Astrocyte of the spinal cord (primary cell): ENCODE data around the gene GABRB1.

ENCODE experiments used
- DNase-seq: peaks from one replicate; pipeline ENCODE4 v3.0.0; 2011; ENCODE audit warnings: low read depth, low spot score
- H3K4me3 ChIP-seq: 2 replicates; pipeline ENCODE4 v1.5.1; 2011; ENCODE audit warnings: low read depth, mild to moderate bottlenecking, low read length, moderate library complexity
- in situ Hi-C: cut with HindIII; loops from 2 replicates; pipeline ENCODE4 v1.10.0; 2017; ENCODE audit warnings: low sequenced_read_pairs
- TF ChIP-seq, protein P1 (sequence below): IDR thresholded peaks from 2 replicates; pipeline ENCODE4 v1.5.1; 2012; ENCODE audit warnings: low read depth, mild to moderate bottlenecking, low read length, inconsistent platforms

Gene GABRB1

DNA sequence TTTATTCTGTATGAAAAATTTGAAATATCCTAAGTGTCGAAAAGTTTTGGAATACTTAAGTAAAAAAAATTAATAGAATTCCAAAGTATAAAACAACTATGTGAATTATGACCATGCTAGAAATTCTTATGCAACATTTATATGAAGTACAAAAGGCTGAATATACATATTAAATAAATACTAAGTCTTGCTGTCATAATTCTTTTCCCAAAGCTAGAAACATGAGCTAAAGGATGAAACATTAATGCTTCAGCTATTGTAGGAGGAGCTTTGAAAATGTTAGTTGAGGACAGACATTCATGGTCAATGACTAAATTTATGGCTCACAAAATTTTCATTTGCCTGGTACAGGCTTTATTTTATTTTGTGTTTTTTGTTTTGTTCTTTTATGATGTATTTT is 207.3 kb downstream of the GABRB1 start:
- in situ Hi-C loops, result no loop called here
- TF ChIP-seq, protein P1, sequence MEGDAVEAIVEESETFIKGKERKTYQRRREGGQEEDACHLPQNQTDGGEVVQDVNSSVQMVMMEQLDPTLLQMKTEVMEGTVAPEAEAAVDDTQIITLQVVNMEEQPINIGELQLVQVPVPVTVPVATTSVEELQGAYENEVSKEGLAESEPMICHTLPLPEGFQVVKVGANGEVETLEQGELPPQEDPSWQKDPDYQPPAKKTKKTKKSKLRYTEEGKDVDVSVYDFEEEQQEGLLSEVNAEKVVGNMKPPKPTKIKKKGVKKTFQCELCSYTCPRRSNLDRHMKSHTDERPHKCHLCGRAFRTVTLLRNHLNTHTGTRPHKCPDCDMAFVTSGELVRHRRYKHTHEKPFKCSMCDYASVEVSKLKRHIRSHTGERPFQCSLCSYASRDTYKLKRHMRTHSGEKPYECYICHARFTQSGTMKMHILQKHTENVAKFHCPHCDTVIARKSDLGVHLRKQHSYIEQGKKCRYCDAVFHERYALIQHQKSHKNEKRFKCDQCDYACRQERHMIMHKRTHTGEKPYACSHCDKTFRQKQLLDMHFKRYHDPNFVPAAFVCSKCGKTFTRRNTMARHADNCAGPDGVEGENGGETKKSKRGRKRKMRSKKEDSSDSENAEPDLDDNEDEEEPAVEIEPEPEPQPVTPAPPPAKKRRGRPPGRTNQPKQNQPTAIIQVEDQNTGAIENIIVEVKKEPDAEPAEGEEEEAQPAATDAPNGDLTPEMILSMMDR, result no peak
- no peak for DNase-seq
- no peak overlapping the region for H3K4me3 ChIP-seq

DNA sequence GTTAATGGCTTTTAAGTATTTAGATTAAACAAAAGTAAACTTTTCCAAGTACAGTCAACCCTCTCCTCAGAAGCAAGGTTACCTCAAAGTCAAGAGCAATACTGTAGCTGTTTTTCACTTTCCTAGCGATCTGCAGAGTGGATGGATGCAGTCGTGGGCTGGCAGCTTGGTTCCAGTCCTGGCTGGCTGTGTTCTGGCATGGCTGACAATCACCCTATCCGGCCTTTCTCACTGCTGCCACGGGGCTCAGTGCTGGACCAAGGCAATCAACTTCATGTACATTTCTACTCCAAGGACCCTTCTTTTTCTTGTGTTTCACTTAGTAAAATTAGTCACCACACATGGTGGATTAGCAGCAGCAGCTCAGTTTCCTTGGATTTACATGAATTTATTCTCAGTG is 208.3 kb downstream of the GABRB1 start:
- no peak for DNase-seq
- in situ Hi-C loops, result no loop called here
- TF ChIP-seq, protein P1, result no peak
- H3K4me3 ChIP-seq, result no peak overlapping the region

DNA sequence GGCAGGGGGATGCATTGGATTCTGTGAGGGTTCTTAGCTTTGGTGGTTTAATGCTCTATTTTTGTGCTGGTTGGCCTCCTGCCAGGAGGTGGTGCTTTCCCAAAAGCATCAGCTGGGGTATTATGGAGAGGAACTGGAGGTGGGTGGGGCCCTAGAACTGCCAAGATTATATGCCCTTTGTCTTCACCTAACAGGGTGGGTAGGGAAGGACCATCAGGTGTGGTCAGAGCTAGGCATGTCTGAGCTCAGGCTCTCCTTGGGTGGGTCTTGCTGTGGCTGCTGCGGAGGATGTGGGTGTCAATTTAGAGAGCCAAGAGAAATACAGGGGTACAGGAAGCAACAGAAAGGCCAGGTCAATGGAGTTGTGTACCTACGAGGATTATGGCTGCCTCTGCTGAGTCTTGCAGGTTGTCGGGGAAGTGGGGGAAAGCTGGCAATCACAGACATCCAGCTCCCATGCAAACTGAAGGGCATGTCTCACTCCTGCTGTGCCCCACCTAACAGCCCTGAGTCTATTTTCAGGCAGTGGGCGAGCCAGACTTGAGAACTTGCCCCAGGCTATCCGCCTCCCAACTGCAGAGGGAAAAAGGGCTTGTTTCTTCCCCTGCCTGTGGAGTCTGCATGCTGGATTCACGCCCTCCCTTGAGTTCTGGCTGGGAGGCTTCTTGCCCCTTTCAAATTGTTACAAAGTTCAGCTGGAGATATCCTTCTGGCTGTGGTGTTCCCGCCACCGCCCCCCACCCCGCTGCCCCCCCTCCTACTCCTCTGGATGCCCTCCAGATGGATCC is 220.2 kb downstream of the GABRB1 start:
- in situ Hi-C loops, result no loop called here
- H3K4me3 ChIP-seq, result no peak overlapping the region
- TF ChIP-seq, protein P1, result no peak
- DNase-seq, result no peak

DNA sequence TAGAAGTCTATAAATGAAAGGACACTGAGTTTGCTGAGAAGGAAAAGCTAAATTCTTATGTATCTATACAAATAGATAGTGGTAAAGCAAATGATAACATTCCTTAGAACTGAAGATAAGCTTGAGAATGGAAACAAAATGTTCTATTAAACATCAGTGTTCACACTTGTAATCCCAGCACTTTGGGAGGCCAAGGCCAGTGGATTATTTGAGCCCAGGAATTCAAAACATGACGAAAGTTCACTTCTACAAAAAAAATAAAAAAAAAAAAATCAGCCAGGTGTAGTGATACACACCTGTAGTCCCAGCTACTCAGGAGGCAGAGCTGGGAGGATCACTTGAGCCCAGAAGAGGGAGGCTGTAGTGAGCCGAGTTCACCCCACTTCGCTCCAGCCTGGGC is 232.4 kb downstream of the GABRB1 start:
- DNase-seq, result no peak
- H3K4me3 ChIP-seq, result no peak overlapping the region
- in situ Hi-C loops, result no loop called here
- TF ChIP-seq, protein P1, result no peak

DNA sequence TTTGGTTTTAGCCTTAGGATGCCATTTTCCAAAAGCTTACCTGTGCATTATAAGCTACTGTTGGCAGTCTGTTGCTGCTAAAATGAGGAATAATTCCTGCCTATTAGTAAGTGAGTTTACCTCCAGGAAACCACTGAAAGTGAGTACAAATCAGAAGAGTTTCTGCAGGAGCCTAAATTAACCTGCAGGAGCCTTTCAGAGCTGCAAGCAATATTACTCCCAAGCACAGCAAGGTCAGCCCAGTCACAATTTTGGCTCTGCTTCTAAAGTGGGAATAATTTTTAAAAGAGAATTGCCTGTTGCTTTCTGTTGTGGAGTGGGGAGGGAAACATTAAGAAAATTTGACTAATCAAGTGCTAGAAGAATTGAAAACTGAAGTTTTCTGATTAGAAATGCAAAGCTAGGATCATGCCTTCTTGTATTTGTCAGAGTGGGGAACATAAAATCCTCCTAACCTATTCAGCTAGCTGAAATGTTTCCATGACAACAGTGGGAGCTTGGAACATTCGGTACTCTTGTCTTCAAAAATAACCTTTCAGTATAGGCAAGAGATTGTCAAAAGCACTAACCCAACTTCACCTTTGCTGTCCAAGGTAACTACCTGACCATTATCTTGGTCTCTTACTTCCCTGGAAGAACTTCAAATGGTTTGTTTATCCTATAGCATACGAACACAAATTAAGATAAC is 239.0 kb downstream of the GABRB1 start:
- H3K4me3 ChIP-seq, result no peak overlapping the region
- no peak for DNase-seq
- in situ Hi-C loops, result no loop called here
- TF ChIP-seq, protein P1, result no peak

DNA sequence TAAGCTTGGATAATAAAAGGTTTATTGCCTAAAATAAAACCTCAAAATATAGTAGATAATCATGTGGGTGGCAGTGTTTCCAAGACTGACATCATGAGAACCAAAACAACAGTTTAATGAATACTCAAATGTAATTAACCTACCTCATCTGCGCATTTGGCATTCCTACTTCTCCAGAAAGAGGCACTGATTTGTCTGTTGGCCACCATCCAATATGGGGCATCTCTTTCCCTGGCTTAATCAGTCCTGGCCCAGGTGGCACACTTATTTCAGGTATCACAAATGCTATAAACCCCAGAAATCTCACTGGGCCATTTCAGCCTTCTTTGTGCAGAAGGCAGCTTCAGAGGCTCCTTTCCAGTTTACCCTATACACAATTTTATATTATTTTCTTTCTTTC is 239.9 kb downstream of the GABRB1 start:
- H3K4me3 ChIP-seq, result no peak overlapping the region
- TF ChIP-seq, protein P1, result no peak
- in situ Hi-C loops, result no loop called here
- no peak for DNase-seq
